ENCODE measurements around the gene DPP3. TPM values are rescaled to one million over a fixed set of nuclear protein-coding genes. Genes with fewer than 3 reads are reported as not detected.

The DPP3 gene
- total and polyA plus RNA-seq, 4 donors, result 10.9 to 41.0 (median 27.3) TPM

DNA sequence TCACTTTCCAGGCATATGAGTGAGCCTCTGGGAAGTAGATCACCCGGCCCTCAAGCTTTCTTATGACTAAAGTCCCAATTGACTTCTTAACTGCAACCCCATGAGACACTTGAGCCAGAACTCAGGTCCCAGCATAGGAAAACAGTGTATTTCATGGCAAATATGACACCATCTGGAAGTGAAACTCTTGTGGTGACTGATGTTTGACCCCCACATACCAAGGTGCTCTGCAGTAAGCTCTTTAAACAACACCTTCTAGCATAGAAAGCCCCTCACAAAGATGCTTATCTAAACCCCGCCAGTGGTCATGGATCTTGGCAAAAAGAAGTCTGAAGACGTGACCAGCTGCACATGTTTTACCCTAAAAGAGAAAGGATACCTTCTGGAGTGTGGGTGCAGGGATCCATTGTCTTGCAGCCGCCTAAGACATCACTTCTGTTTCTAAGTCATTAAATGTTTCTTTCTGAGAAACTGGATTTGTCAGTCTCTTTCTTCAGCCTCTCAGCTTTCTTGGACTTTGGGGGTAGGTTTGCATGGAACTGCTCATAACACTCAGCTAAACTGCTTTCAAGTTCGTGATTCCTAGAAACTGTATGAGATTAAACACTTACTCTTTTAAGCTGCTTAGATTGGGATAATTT, 21.0 kb upstream of the DPP3 start:
- 71% methylated on average over 5 of the region's 5 CpGs for WGBS
- Histone ChIP-seq H3K36me3 (ENCODE audit: control insufficient read depth in 4 of 4, insufficient read depth in 3 of 4, low read depth in 1 of 4, low read length in 3 of 4) (no peaks in the 10 kb centered on the region), H3K4me1 (ENCODE audit: control insufficient read depth in 4 of 4, insufficient read depth in 4 of 4, low read length in 3 of 4) (no peaks in the 10 kb centered on the region), H3K27ac (ENCODE audit: low read depth in 1 of 2, low read length in 2 of 2) (no peak overlapping the region), H3K27me3 (ENCODE audit: control insufficient read depth in 4 of 4, insufficient read depth in 4 of 4, low read length in 3 of 4) (peaks cover 0 to 2% (median 0%) of the 10 kb centered on the region in 4 donors), H3K9me3 (ENCODE audit: control insufficient read depth in 4 of 4, low read length in 3 of 4) (no peaks in the 10 kb centered on the region), H3K9ac (ENCODE audit: low read depth in 1 of 2, low read length in 2 of 2) (no peak overlapping the region), H3K4me3 (ENCODE audit: low read depth in 1 of 3, low read length in 3 of 3) (no peak overlapping the region)
- TF ChIP-seq, protein P1, sequence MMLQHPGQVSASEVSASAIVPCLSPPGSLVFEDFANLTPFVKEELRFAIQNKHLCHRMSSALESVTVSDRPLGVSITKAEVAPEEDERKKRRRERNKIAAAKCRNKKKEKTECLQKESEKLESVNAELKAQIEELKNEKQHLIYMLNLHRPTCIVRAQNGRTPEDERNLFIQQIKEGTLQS (IDR thresholded peaks at IDR 0.05), result no peak
- TF ChIP-seq RXRA (IDR thresholded peaks at IDR 0.05) (no peak), FOXA2 (IDR thresholded peaks at IDR 0.05) (no peak), TAF1 (conservative IDR thresholded peaks at IDR 0.05) (no peak), YY1 (IDR thresholded peaks at IDR 0.05) (no peak), HNF4A (conservative IDR thresholded peaks at IDR 0.05) (no peak), FOXA1 (IDR thresholded peaks at IDR 0.05) (no peak), RAD21 (IDR thresholded peaks at IDR 0.05) (no peak), HNF4G (IDR thresholded peaks at IDR 0.05) (no peak)
- TF ChIP-seq, protein P2, sequence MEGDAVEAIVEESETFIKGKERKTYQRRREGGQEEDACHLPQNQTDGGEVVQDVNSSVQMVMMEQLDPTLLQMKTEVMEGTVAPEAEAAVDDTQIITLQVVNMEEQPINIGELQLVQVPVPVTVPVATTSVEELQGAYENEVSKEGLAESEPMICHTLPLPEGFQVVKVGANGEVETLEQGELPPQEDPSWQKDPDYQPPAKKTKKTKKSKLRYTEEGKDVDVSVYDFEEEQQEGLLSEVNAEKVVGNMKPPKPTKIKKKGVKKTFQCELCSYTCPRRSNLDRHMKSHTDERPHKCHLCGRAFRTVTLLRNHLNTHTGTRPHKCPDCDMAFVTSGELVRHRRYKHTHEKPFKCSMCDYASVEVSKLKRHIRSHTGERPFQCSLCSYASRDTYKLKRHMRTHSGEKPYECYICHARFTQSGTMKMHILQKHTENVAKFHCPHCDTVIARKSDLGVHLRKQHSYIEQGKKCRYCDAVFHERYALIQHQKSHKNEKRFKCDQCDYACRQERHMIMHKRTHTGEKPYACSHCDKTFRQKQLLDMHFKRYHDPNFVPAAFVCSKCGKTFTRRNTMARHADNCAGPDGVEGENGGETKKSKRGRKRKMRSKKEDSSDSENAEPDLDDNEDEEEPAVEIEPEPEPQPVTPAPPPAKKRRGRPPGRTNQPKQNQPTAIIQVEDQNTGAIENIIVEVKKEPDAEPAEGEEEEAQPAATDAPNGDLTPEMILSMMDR (IDR thresholded peaks at IDR 0.05; ENCODE audit: low read depth, low read length, missing input control), result no peak
- no peak for DNase-seq (ENCODE audit: low spot score)

DNA sequence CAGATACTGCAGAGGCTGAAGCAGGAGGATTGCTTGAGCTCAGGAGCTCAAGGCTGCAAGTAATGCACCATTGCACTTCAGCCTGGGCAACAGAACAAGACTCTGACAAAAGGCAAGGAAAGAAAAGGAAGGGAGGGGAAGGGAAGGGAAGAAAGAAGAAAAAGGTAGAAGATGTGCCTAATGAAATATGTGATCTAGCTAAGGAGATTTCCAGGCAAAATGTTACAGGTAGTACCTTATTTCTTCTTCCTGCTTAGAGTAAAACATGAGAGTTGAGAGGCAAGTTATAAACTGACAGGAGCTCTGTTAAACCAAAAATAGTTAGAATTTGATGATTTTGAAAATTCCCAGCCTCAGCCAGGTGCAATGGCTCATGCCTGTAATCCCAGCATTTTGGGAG, 18.2 kb upstream of the DPP3 start:
- Histone ChIP-seq H3K36me3 (ENCODE audit: control insufficient read depth in 4 of 4, insufficient read depth in 3 of 4, low read depth in 1 of 4, low read length in 3 of 4) (no peaks in the 10 kb centered on the region), H3K4me1 (ENCODE audit: control insufficient read depth in 4 of 4, insufficient read depth in 4 of 4, low read length in 3 of 4) (peaks cover 0 to 7% (median 2%) of the 10 kb centered on the region in 4 donors), H3K27me3 (ENCODE audit: control insufficient read depth in 4 of 4, insufficient read depth in 4 of 4, low read length in 3 of 4) (no peaks in the 10 kb centered on the region), H3K4me3 (ENCODE audit: low read depth in 1 of 3, low read length in 3 of 3) (no peak overlapping the region), H3K9ac (ENCODE audit: low read depth in 1 of 2, low read length in 2 of 2) (no peak overlapping the region), H3K27ac (ENCODE audit: low read depth in 1 of 2, low read length in 2 of 2) (no peak overlapping the region), H3K9me3 (ENCODE audit: control insufficient read depth in 4 of 4, low read length in 3 of 4) (no peaks in the 10 kb centered on the region)
- TF ChIP-seq SP1 (IDR thresholded peaks at IDR 0.05), result no peak
- TF ChIP-seq RAD21 (IDR thresholded peaks at IDR 0.05), result no peak
- TF ChIP-seq GABPA (IDR thresholded peaks at IDR 0.05 in 1 of 2, conservative IDR thresholded peaks at IDR 0.05 in 1 of 2), result no peak
- TF ChIP-seq RXRA (IDR thresholded peaks at IDR 0.05), result no peak
- TF ChIP-seq, protein P3, sequence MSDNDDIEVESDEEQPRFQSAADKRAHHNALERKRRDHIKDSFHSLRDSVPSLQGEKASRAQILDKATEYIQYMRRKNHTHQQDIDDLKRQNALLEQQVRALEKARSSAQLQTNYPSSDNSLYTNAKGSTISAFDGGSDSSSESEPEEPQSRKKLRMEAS (IDR thresholded peaks at IDR 0.05), result no peak
- TF ChIP-seq, protein P4, sequence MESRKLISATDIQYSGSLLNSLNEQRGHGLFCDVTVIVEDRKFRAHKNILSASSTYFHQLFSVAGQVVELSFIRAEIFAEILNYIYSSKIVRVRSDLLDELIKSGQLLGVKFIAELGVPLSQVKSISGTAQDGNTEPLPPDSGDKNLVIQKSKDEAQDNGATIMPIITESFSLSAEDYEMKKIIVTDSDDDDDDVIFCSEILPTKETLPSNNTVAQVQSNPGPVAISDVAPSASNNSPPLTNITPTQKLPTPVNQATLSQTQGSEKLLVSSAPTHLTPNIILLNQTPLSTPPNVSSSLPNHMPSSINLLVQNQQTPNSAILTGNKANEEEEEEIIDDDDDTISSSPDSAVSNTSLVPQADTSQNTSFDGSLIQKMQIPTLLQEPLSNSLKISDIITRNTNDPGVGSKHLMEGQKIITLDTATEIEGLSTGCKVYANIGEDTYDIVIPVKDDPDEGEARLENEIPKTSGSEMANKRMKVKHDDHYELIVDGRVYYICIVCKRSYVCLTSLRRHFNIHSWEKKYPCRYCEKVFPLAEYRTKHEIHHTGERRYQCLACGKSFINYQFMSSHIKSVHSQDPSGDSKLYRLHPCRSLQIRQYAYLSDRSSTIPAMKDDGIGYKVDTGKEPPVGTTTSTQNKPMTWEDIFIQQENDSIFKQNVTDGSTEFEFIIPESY (IDR thresholded peaks at IDR 0.05), result no peak
- TF ChIP-seq YY1 (IDR thresholded peaks at IDR 0.05), result no peak
- TF ChIP-seq, protein P1 (IDR thresholded peaks at IDR 0.05), result no peak
- TF ChIP-seq JUND (IDR thresholded peaks at IDR 0.05), result no peak
- TF ChIP-seq NR2F2 (IDR thresholded peaks at IDR 0.05), result no peak
- TF ChIP-seq, protein P2 (IDR thresholded peaks at IDR 0.05; ENCODE audit: low read depth, low read length, missing input control), result no peak
- no peak for TF ChIP-seq FOXA1 (IDR thresholded peaks at IDR 0.05)
- no peak for TF ChIP-seq EGR1 (IDR thresholded peaks at IDR 0.05; ENCODE audit: low read depth in 2 of 2)
- TF ChIP-seq FOXA2 (IDR thresholded peaks at IDR 0.05), result no peak
- no peak for DNase-seq (ENCODE audit: low spot score)
